HG02623 (cell line): ENCODE measurements around the gene CLEC3A.
"Not testable (repeated sequence)": the region's sequence is repeated elsewhere in the genome, so short reads cannot be mapped to it uniquely, and the experiment has no call there.

ENCODE experiments used
- ATAC-seq: cut with Tn5 transposase; IDR thresholded peaks from one replicate; pipeline ENCODE4 v1.9.1; 2021; ENCODE audit warnings: moderate library complexity; ENCODE audit not compliant: unreplicated experiment

The CLEC3A gene, protein sequence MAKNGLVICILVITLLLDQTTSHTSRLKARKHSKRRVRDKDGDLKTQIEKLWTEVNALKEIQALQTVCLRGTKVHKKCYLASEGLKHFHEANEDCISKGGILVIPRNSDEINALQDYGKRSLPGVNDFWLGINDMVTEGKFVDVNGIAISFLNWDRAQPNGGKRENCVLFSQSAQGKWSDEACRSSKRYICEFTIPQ

DNA sequence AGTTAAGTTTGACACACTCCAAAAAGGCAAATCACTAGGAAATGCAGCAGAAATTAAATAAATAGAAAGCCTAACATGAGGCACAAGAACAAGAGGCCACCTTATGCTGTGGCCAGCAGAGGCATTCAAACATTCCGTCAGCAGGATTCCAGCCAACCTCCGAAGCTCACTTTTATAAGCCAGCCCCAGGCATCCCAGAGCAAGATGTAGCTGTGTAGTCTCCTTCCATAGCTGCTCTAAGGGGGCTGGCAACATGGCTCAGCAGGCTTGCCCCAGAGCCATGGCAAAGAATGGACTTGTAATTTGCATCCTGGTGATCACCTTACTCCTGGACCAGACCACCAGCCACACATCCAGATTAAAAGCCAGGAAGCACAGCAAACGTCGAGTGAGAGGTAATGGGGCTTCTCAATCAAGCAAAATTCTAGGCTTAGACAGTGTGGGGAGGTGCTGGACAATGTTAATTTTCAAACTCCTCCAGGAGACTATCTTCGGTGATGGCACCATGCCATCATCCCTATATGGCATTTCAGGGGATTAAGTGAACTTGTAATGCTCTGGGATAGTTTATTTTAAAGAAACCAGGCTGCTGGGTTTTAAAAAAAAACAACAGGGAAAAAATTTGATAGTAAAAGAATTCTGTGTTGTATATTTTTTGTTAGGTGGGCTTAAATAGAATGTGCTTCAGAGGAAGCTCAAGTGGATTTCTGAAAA is at the start of gene CLEC3A:
Gene CLEC3A, plus strand, starts transcription at position 202 of the 714 bp plus-strand sequence. Its CDS starts 79 bp downstream, at position 281.
- ATAC-seq: no peak

DNA sequence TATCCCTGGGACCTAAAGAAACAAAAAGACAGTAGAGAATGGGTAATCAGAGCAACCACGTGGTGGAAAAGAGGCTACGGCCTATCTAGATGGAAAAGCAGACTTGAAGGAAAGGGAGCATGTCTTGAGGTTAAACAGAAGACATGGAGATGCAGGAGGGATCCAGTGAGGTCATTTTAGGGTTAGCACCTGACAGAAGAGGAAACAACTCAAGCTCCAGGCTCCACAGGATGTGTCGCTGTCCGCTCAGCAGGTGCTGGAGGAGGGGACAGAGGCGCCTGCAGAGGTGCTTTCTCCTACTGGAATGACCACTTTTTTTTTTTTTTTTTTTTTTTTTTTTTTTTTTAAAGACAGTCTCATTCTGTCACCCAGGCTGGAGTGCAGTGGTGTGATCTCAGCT is 47.5 kb upstream of the CLEC3A start:
- no peak for ATAC-seq

DNA sequence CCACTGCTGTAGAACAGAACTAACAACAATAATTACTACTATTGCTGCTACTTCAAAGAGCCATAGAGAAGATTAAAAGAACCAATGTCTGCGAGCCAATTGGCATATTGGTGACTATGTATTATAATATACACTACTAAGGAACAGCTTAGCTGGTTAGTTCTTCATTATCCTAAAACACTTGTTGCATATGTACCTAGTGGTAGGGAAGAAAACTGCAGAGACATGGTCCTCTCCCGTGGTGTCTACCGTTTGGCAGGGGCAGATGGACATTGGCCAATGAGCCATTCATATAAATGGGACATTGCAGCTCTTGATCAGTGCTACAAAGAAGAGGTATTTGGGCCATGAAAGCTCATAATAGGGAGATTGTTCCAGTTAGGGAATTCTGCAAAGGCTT is 46.4 kb upstream of the CLEC3A start:
- ATAC-seq: no peak

DNA sequence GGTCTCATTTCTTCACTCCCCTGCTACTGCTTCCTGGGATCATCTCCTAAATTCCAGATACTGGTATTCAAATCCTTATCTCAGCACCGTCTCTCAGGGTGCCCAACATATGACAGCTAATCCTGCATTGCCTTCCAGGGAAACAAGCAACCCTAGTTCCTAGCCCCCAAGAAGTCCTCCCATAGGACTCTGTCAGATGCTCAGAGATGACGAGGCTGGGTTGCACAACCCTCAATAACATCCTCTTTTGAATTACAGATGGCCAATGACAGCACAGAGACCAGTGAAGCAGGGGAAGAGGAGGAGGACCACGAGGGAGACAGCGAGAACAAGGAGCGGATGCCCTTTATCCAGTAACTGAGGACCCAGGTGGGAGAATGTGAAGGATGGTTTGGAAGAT is 45.0 kb upstream of the CLEC3A start:
- no peak for ATAC-seq

DNA sequence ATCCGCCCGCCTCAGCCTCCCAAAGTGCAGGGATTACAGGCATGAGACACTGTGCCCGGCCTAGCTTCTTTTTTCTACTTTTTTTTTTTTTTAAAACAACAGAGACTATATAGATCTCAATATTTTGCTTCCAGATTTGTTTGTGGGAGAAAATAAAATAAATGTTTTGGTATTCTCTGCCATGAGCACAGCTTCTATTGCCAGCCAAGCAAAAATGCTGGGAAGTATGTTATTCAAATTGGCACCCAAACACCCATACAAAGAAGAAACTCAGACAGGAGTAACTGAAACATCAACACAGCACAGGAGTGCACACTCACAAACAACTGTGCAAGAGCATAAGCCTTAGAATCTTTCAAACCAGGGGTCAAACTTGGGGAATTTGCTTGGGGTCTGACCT is 37.2 kb upstream of the CLEC3A start:
- no peak for ATAC-seq

DNA sequence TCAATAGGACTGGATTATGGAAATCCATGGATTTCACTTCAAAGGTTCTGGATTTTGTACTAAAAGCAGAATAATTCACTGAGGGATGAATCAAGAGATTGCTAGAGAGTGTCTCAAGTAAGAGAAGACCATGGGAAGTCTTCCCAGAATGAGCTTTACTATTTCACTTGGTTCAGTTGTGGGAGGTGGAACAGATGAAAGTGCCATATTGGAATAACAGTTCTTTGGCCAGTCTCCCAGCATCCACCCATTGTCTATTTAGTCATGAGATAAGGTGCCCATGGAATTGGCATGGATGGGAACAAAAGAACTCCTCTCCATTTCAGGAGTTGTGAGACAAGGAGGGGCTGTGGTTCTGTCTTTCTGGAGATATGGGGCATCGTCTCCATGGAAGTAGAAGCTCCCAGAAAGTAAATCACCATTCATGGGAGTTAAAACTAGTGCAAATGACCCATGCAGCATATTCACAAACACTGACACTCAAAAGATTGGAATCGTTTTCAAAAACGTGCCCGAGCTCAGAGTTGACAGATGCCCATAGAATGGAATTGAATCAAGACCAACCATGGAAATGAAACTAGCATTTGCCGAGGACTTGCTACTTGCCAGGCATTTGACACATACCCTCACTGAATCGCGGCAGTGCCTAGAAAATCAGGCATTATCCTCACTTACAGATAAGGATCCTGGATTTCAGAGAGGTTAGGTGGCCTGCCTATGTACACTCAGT is 36.2 kb upstream of the CLEC3A start:
- no peak for ATAC-seq

DNA sequence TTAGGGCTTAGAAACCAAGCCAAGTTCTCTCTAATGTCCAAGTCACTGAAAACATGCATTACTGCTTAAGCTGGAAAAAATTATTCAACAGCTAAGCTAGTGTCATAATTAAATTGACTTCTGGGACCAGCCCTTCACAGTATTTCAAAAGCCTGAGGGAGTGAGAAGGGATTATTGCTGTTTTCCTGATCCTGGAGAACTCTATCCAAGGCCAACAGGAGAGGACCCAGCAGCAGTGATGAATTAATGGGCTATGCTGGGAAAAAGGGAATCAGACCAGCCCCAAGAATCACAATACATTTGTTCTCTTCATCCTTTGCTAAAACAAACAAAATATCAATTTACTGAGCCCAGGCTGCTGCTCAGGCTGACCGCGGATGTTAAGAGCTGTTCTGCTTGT is 34.5 kb upstream of the CLEC3A start:
- ATAC-seq: no peak

DNA sequence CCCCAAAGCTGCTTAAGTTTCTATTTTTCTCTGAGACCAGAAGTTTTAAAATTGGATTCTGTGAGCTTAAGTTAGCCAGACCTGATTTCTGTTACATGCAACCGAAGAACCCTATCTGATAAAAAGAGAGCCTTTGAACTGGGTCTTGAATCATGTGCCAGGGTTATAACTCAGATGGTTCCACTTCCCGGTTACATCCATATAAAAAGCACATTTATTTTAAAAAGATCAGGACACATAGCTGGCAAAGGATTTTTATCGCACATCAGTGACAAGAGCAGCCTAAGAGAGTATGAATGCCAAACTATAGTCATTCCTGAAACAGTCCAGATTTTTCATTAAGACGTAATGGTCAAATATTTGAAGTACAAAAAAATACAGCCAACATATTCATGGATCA is 32.5 kb upstream of the CLEC3A start:
- ATAC-seq: no peak

DNA sequence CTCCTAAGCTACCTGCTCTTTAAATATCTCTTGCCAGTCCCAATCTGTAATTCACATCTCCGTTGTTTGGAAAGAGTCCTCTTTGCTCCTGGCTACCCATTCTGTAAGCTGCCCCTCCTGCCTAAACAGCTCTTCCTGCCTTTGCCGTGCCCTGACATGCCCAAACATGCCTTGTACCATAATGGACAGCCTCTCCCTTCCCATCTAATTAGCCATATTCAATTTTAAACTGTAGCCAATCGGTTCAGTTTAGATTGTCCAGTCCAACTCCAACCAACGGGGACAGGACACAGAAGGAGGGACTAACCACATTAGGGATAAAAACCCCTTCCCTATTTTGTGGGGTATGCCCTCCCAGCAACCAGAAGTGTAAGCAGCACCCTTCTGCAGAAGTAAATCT is 30.6 kb upstream of the CLEC3A start:
- ATAC-seq: no peak

DNA sequence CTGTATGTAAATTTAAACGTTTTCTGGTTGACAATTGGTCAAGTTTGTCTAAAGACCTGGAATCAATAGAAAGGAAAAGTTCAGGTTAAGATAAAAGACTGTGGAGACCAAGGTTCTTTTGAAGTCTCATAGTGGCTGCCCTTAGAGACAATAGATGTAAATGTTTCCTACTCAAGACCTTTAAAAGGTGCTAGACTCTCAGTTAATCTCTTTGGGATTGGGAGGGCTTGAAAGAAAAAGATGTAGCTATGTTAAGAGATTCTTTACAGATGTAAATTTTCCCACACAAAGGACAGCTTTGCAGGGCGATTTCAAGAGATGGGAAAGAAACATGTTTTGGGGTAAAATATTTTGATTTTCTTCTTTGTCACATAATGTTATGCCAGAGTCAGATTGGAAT is 30.0 kb upstream of the CLEC3A start:
- ATAC-seq: not testable (repeated sequence)

DNA sequence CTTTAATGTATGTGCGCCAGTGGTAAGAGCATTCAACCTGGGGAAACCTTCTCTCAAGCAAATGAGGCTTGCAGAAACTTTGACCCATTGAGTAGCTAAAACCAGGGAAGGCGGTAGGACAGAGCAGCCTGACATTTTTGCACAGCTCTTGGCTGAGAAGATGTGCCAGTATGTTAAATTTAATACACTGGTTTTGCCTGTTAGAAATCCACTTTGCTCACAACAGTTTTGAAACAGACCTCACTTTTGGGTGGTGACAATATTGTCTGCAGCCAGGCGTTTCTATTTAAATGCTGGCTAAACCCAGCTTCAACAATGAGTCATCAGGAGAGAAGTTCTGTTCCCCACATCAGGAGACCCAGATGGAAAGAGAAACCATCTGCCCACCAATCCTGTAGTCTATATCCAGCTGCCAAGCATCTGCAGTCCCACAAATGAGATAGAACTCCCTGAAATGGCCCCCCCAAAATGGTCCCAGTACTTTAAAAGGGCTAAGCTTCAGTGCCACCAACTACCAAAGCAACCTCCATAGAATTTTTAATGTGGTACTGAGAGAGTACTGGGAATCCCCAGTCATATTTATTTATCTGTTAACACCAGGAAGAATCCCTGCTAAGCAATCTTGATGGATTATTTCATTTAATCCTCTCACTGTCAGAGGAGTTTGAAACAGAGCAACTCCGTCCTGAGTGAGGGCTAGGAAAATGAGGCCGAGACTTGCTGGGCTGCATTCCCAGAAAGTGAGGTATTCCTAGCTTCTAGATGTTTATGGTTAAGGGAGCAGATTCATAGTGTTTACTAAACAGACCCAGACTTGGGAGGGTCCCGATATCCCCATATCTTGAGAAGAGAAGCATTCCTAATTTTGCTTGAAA is 29.0 kb upstream of the CLEC3A start:
- no peak for ATAC-seq

DNA sequence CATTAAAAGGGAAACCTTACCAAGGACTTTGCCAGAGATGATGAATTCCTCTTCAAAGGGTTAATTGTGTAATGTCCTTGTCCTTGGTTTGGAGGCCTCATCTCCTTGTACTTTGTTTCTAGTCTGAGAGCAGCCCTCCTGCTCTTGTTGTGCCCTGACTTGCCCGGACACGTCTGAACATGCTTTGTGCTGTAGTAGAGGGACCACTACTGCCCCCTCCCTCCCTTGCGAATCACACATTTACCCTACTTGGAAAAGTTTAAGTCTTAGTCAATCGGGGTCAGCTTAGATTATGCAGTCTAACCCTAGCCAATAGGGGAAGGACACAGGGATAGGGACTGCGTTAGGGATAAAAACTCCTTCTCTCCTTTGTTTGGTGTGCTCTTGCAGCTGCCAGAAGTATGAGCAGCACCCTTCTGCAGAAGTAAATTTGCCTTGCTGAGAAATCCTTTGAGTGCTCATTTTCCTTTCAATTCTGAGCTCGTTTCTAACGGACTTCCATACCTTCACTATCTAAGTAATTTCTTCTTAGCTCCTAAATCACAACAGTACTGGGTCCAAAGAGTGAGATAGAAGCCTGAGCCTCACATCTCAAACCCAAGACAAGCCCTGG is 26.4 kb upstream of the CLEC3A start:
- ATAC-seq: no peak

DNA sequence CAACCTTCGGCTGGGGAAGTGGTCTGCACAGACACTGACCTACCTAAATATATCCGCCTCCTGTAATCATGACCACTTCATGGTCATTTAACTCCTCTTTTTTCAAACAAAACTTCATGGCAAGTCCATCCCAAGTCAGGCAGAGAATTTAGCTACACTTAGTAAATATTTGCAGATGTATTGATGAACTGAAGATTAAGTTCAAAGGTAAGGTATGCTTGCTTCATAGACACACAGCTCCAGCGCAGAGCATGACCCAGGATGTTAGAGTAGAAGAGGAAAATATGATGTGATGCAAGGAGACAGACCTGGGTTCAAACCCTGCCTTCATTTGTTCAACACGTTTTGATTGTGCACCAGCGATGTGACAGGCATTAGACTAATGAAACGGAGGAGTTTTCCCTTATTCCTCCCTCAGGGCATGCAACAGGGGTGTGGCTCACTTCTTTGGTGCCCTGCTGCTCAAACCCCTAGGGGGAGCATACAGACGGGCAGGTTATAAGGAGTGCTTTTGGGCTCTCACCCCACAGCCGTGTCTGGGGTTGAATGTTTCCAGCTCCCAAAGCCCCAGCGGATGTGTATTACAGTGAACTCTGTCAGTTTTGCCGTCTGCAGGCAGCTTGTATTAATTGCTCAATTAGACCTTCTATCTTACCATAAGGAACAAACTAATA is 23.9 kb upstream of the CLEC3A start:
- no peak for ATAC-seq

DNA sequence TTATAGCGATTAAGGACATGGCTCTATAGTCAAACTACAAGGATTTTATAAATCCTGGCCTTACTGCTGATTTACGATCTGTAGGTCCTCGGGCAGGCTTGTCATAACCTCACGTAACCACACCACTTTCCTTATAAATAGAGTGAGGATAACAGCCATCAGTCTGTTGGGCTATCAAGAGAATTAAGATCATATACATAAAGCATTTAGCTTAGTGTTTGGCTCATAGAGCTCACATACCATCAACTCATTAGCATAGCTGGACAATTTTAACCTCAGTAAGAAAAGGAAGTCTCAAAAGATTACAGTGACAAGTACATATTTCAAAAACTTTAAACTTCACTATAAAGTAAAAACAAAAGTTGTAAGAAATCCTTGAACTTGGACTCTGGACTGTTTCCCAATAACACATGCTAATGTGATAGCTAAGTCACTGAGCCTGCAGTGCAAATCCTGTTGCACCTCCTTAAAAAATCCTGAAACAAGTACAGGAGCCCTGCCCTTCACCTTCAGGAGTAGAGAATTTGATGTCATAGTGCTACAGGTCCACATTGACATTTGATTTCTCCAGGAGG is 20.8 kb upstream of the CLEC3A start:
- no peak for ATAC-seq

DNA sequence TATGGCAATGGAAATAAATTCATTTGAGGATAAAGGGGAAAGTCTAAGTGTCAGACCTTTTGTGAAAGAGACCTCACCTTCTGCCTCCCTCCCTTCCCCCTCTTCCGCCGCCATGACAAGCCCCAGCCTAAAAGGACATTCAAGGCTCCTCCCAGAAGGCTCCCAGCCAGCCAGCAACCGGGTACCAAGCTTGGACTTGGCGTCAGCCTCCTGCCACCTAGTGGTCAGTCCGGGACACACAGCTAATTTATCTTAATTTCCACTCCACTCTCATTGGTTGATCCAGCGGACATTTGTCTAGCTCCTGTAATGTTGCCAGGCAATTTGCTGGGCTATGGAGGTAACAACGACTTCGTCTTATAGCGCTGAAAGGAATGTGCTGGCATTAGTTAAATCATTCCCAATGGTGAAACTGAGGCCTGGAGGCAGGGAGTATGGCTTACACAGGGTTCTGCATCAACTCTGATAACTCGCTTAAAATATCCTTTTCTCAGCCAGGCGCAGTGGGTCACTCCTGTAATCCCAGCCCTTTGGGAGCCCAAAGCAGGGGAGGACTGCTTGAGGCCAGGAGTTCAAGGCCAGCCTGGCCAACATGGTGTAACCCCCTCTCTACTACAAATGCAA is 19.3 kb upstream of the CLEC3A start:
- ATAC-seq: peak; percentile 98

DNA sequence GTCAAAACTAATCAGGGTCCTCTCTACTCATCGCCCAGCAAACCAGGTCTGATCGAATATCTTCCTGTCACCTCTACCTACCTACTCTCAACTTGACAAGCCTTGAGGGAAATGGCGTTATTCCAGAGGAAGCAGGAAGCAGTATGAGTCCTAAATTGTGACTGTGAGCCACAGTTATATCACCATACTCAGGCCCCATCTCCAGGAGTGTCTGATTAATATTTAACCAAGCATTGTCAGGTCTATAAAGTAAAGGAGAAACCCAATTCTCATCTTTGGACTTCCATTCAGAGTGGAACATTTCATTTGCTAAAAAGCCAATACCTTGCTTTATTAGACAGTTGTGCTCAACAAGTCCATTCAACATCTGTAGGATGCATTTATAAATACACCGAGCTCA is 17.8 kb upstream of the CLEC3A start:
- ATAC-seq: no peak

DNA sequence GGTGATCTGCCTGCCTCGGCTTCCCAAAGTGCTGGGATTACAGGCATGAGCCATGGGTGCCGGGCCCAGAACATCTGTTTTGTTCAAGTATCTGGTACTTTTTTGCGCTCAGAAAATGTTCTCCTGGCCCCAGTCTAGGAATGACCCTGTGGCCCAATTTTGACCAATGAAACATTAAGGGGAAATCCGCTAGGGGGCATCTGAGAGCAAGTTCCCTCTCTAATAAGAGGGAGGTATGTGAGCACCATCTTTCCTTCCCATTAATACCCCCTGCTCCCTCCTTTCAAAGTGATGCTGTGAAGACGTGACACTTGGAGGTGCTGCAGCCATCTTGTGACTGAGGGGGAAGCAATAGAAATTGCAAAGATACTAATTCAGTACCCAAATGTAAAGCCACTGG is 16.5 kb upstream of the CLEC3A start:
- no peak for ATAC-seq

DNA sequence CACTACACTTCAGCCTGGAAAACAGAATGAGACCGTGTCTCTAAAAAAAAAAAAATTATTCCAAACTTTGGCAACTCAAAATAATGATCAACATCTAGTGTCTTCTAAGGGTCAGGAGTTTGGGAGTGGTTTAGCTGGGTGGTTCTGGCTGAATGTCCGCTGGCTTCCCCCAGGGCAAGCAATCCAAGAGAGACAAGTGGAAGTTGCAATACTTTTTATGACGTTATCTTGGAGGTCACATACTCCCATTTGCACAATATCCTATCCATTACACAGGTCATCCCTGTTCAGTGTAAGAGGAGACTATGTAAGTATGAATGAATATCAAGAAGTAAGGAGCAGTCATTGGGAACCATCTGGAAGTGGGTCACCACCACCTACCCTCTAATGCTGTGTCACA is 15.2 kb upstream of the CLEC3A start:
- no peak for ATAC-seq

DNA sequence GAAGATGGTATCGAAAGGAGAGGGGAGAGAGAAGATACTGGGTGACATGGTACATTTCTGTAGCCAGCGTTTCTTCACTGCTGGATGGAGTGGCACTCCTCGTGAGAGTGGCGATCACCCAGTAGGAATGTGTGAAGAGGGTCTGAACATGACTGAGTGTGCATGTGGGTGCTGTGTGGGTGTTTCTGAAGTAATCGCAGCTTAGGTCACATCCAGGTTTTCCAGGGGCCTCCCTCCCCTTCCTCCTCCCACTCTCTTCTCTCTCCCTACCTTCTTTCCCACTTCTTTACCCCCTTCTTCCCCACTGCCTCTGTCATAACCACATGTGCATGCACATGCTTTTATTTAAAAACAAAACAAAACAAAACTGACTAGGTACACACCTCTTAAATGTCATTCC is 1.8 kb downstream of the CLEC3A start:
- no peak for ATAC-seq

DNA sequence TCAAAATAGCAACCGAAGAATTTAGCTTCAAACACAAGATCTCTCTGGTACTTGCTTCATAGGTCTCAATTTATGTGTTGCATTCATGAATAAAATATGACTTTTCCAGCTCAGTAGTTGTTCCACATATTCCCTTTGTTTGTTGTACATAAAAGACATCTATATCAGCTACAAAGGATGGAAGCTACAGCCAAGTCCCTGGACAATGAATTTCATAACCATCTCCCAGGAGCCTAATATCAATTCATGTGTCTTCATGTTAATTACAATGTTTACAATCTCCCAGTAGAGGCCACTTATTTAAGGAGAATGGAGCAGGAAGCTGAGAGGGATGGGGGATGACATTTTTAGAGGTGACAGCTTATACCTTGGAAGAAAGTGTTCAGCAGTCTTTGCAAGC is 3.3 kb downstream of the CLEC3A start:
- no peak for ATAC-seq
